ENCODE results near the gene PMIS2.
"Not testable (repeated sequence)": the region's sequence is repeated elsewhere in the genome, so short reads cannot be mapped to it uniquely, and the experiment has no call there.

PMIS2 gene

GRCh38 chr19:35592226-35592625 is 6.3 kb downstream of the PMIS2 start:
- no peak for DNase-seq (ENCODE audit: low read depth in 2 of 2)

GRCh38 chr19:35595026-35595425 is 9.1 kb downstream of the PMIS2 start:
- DNase-seq (ENCODE audit: low read depth in 2 of 2) = not testable (repeated sequence)

GRCh38 chr19:35595928-35596327 is 10.0 kb downstream of the PMIS2 start:
- DNase-seq (ENCODE audit: low read depth in 2 of 2) = no peak

- no peak for DNase-seq (ENCODE audit: low read depth in 2 of 2)
Measured at GRCh38 chr19:35596366-35596999, 10.5 kb downstream of the PMIS2 start.

GRCh38 chr19:35601971-35602370 is 16.0 kb downstream of the PMIS2 start:
- DNase-seq (ENCODE audit: low read depth in 2 of 2) = no peak

GRCh38 chr19:35604436-35604835 is 18.5 kb downstream of the PMIS2 start:
- DNase-seq (ENCODE audit: low read depth in 2 of 2) = not testable (repeated sequence)

GRCh38 chr19:35607170-35607569 is 21.2 kb downstream of the PMIS2 start:
- DNase-seq (ENCODE audit: low read depth in 2 of 2) = not testable (repeated sequence)

GRCh38 chr19:35607661-35608060 is 21.7 kb downstream of the PMIS2 start:
- DNase-seq (ENCODE audit: low read depth in 2 of 2) = no peak

- no peak for DNase-seq (ENCODE audit: low read depth in 2 of 2)
Measured at GRCh38 chr19:35608251-35608650, 22.3 kb downstream of the PMIS2 start.

GRCh38 chr19:35609851-35610353 is 23.9 kb downstream of the PMIS2 start:
- no peak for DNase-seq (ENCODE audit: low read depth in 2 of 2)

GRCh38 chr19:35612224-35612558 is 26.2 kb downstream of the PMIS2 start:
- DNase-seq (ENCODE audit: low read depth in 2 of 2) = no peak

GRCh38 chr19:35612559-35613321 is 26.8 kb downstream of the PMIS2 start, which contains the start of gene HAUS5:
Gene HAUS5 (plus strand): TSS chr19:35612735. CDS start chr19:35612795, 60 bp downstream.
- peak; percentile 88 to 94 for DNase-seq (ENCODE audit: low read depth in 2 of 2)

- DNase-seq (ENCODE audit: low read depth in 2 of 2) = no peak
Measured at GRCh38 chr19:35613574-35613973, 27.6 kb downstream of the PMIS2 start.

- DNase-seq (ENCODE audit: low read depth in 2 of 2) = no peak
Measured at GRCh38 chr19:35615036-35615435, 29.1 kb downstream of the PMIS2 start.

GRCh38 chr19:35618857-35619256 is 32.9 kb downstream of the PMIS2 start:
- no peak for DNase-seq (ENCODE audit: low read depth in 2 of 2)

GRCh38 chr19:35619290-35619923 is 33.4 kb downstream of the PMIS2 start:
- no peak for DNase-seq (ENCODE audit: low read depth in 2 of 2)

GRCh38 chr19:35620001-35620400 is 34.0 kb downstream of the PMIS2 start:
- DNase-seq (ENCODE audit: low read depth in 2 of 2) = no peak

- no peak for DNase-seq (ENCODE audit: low read depth in 2 of 2)
Measured at GRCh38 chr19:35621708-35622107, 35.7 kb downstream of the PMIS2 start.

- no peak for DNase-seq (ENCODE audit: low read depth in 2 of 2)
Measured at GRCh38 chr19:35622750-35623149, 36.8 kb downstream of the PMIS2 start.

GRCh38 chr19:35623327-35624010 is 37.5 kb downstream of the PMIS2 start:
- DNase-seq (ENCODE audit: low read depth in 2 of 2) = no peak

GRCh38 chr19:35628264-35628564 is 42.2 kb downstream of the PMIS2 start:
- no peak for DNase-seq (ENCODE audit: low read depth in 2 of 2)

Data from activated CD8-positive, alpha-beta memory T cell treated with anti-CD3 and anti-CD28 coated beads for 4 hours (primary cell).